MM.1S (cell line): ENCODE measurements around the gene YPEL4.

Experiments
- DNase-seq: peaks from one replicate; pipeline ENCODE4 v3.0.0-alpha.2; 2015
- H2AFZ ChIP-seq: fragments of 300-600 bp; sonication (generic); 2 replicates; pipeline ENCODE4 v1.6.0; 2016; ENCODE audit warnings: antibody characterized with exemption, low read length
- H3F3A ChIP-seq: fragments of 300-600 bp; sonication (generic); 2 replicates; pipeline ENCODE4 v1.6.1; 2016; ENCODE audit warnings: mild to moderate bottlenecking, antibody characterized with exemption, low read length, moderate library complexity, mixed read lengths; ENCODE audit not compliant: insufficient read depth
- H3K27ac ChIP-seq: fragments of 300-600 bp; sonication (generic); 2 replicates; pipeline ENCODE4 v1.5.1; 2016; ENCODE audit warnings: mild to moderate bottlenecking, low read length
- H3K27me3 ChIP-seq: fragments of 300-600 bp; sonication (generic); replicated peaks from 2 replicates; pipeline ENCODE4 v1.6.0; 2016; ENCODE audit warnings: low read length; ENCODE audit not compliant: insufficient read depth
- H3K36me3 ChIP-seq: fragments of 300-600 bp; sonication (generic); replicated peaks from 2 replicates; pipeline ENCODE4 v1.6.1; 2016; ENCODE audit warnings: mild to moderate bottlenecking, low read length, mixed read lengths; ENCODE audit not compliant: insufficient read depth
- H3K4me1 ChIP-seq: fragments of 300-600 bp; sonication (generic); 2 replicates; pipeline ENCODE4 v1.6.1; 2016; ENCODE audit warnings: low read length, mixed read lengths
- H3K4me2 ChIP-seq: fragments of 300-600 bp; sonication (generic); 2 replicates; pipeline ENCODE4 v1.6.0; 2016; ENCODE audit warnings: low read depth, low read length
- H3K4me3 ChIP-seq: fragments of 300-600 bp; sonication (generic); 2 replicates; pipeline ENCODE4 v1.5.1; 2016; ENCODE audit warnings: low read length, mixed read lengths
- H3K79me2 ChIP-seq: fragments of 300-600 bp; sonication (generic); 2 replicates; pipeline ENCODE4 v1.6.1; 2016; ENCODE audit warnings: mixed run types, low read length, mixed read lengths
- H3K9ac ChIP-seq: fragments of 300-600 bp; sonication (generic); 2 replicates; pipeline ENCODE4 v1.6.1; 2016; ENCODE audit warnings: low read length, mixed read lengths
- H3K9me2 ChIP-seq: fragments of 300-600 bp; sonication (generic); replicated peaks from 2 replicates; pipeline ENCODE4 v1.6.1; 2016; ENCODE audit warnings: mild to moderate bottlenecking, low read length, mixed read lengths; ENCODE audit not compliant: insufficient read depth
- H3K9me3 ChIP-seq: fragments of 300-600 bp; sonication (generic); replicated peaks from 2 replicates; pipeline ENCODE4 v1.6.1; 2016; ENCODE audit warnings: mild to moderate bottlenecking, low read length, mixed read lengths; ENCODE audit not compliant: insufficient read depth
- H4K20me1 ChIP-seq: fragments of 300-600 bp; sonication (generic); 2 replicates; pipeline ENCODE4 v1.6.1; 2016; ENCODE audit warnings: mild to moderate bottlenecking, low read length, moderate library complexity, mixed read lengths; ENCODE audit not compliant: insufficient read depth
- EZH2 ChIP-seq: fragments of 300-600 bp; sonication (generic); optimal IDR thresholded peaks from 2 replicates; pipeline ENCODE3; 2017; ENCODE audit warnings: low read depth, mild to moderate bottlenecking, antibody characterized with exemption, low read length, mixed read lengths
- EZH2phosphoT487 ChIP-seq: fragments of 300-600 bp; sonication (generic); IDR thresholded peaks from 2 replicates; pipeline ENCODE4 v1.6.1; 2018; ENCODE audit warnings: antibody characterized with exemption, low read length
- TF ChIP-seq, protein P1 (sequence below): fragments of 300-600 bp; sonication (generic); IDR thresholded peaks from 2 replicates; pipeline ENCODE4 v1.5.1; 2016; ENCODE audit warnings: antibody characterized with exemption, low read length, mixed read lengths

The YPEL4 gene

DNA sequence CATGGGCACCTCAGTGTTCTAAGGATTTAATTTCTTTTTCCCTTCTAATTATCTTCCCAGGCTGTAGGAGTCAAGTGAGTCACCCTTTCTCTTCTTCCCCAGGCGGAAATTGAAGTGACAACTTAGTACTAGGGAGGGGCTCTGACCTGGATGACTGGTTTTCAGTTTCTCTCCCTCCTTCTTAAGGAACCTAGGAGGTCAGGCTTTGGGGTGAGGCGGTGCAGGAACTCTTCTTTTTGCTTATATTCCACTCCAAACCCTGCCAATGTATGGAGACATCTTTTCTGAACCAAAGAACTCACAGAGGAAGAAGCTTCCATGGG lies 30.8 kb upstream of the YPEL4 start:
- Histone ChIP-seq H3F3A (no peaks in the 10 kb centered on the region), H3K4me1 (no peaks in the 10 kb centered on the region), H3K36me3 (0 out of 2 replicates have a peak, but pooled peaks cover 2% of the 10 kb centered on the region), H3K27ac (no peak overlapping the region), H3K9me3 (no peaks in the 10 kb centered on the region), H3K9ac (no peak overlapping the region), H3K27me3 (no peaks in the 10 kb centered on the region), H3K79me2 (peaks cover 85% of the 10 kb centered on the region), H2AFZ (no peak overlapping the region), H3K9me2 (no peaks in the 10 kb centered on the region), H3K4me2 (no peak overlapping the region), H3K4me3 (no peak overlapping the region), H4K20me1 (0 out of 2 replicates have a peak, but pooled peaks cover 4% of the 10 kb centered on the region)
- TF ChIP-seq EZH2phosphoT487 (no peak), EZH2 (no peak)
- TF ChIP-seq, protein P1, sequence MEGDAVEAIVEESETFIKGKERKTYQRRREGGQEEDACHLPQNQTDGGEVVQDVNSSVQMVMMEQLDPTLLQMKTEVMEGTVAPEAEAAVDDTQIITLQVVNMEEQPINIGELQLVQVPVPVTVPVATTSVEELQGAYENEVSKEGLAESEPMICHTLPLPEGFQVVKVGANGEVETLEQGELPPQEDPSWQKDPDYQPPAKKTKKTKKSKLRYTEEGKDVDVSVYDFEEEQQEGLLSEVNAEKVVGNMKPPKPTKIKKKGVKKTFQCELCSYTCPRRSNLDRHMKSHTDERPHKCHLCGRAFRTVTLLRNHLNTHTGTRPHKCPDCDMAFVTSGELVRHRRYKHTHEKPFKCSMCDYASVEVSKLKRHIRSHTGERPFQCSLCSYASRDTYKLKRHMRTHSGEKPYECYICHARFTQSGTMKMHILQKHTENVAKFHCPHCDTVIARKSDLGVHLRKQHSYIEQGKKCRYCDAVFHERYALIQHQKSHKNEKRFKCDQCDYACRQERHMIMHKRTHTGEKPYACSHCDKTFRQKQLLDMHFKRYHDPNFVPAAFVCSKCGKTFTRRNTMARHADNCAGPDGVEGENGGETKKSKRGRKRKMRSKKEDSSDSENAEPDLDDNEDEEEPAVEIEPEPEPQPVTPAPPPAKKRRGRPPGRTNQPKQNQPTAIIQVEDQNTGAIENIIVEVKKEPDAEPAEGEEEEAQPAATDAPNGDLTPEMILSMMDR = no peak
- DNase-seq = no peak

DNA sequence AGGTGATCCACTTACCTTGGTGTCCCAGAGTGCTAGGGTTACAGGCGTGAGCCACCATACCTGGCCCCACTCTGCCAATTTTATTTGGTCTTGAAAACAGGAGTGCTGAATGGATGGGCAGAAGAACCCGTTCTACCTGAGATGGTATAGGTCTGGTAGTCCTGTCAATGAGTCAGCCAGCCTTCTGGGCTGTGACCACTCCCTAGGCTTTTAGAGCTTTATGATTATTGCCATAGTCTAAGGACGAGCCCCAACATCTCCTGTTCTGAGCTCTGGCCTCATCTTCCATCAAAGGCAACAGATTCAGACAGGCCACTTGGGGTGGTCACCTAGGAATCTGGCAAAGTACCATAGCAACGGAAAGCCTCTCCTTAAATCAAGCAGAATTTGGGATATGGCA lies 29.7 kb upstream of the YPEL4 start:
- H3K4me2 ChIP-seq = no peak overlapping the region
- H3K79me2 ChIP-seq = peaks cover 87% of the 10 kb centered on the region
- H3K27ac ChIP-seq = no peak overlapping the region
- H2AFZ ChIP-seq = no peak overlapping the region
- H3K27me3 ChIP-seq = no peaks in the 10 kb centered on the region
- H3K9me2 ChIP-seq = no peaks in the 10 kb centered on the region
- no peak overlapping the region for H3K4me3 ChIP-seq
- H3K9ac ChIP-seq = no peak overlapping the region
- H3K36me3 ChIP-seq = 0 out of 2 replicates have a peak, but pooled peaks cover 2% of the 10 kb centered on the region
- no peak for TF ChIP-seq EZH2
- TF ChIP-seq, protein P1 = no peak
- TF ChIP-seq EZH2phosphoT487 = no peak
- no peaks in the 10 kb centered on the region for H3K9me3 ChIP-seq
- DNase-seq = no peak
- H4K20me1 ChIP-seq = 0 out of 2 replicates have a peak, but pooled peaks cover 4% of the 10 kb centered on the region
- H3K4me1 ChIP-seq = no peaks in the 10 kb centered on the region
- no peaks in the 10 kb centered on the region for H3F3A ChIP-seq

DNA sequence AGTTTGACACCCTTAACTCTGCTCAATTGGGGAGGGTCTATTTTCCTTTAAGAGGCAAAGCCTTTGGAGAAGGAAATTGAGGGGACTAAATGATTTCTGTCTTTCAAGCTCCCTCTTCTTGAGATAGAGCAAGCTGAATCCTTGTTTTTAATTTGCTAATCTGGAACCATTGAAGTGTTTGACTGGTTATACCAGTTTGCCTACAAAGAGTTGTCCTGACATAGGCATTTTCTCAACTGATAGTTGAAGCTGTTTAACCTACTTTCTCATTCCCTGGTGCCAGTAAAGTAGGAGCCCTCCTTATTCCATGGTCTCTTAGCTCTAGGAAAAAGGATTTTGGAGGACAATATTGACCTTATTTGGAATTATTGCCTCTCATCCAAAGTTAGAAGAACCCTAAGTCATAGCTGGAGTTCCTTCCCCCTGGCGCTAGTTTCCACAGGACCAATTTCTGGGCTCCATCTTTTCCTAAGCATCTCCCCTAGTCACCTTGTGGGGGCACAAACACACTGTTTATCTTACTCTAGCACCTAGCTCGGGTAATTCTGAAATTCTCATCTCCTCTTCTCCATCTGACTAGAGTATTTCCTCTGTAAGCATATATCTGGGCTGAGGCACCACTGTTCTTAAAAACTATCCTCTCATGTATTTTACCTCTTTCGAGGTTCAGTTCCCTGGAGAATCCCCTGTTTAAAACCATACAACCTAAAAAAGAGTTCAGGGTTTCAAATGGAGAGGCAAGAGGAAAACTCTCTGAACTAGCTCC lies 25.6 kb upstream of the YPEL4 start:
- Histone ChIP-seq H3K9me2 (no peaks in the 10 kb centered on the region), H3K9me3 (no peaks in the 10 kb centered on the region), H3K36me3 (peaks cover 10% of the 10 kb centered on the region; the same call in 1 of the 2 replicates), H2AFZ (no peak overlapping the region), H3F3A (no peaks in the 10 kb centered on the region), H3K4me2 (no peak overlapping the region), H3K4me1 (no peaks in the 10 kb centered on the region), H4K20me1 (0 out of 2 replicates have a peak, but pooled peaks cover 8% of the 10 kb centered on the region), H3K27me3 (no peaks in the 10 kb centered on the region), H3K79me2 (peaks cover 93% of the 10 kb centered on the region), H3K27ac (no peak overlapping the region), H3K9ac (no peak overlapping the region), H3K4me3 (no peak overlapping the region)
- TF ChIP-seq EZH2phosphoT487 (no peak), EZH2 (no peak)
- TF ChIP-seq, protein P1 = no peak
- no peak for DNase-seq
